GM12878 (cell line): ENCODE data around the gene PHACTR1. TPM values are rescaled to one million over a fixed set of nuclear protein-coding genes. Genes with fewer than 3 reads are reported as not detected.

Source experiments
- ATAC-seq: fragments of 200-7000 bp; cut with Tn5 transposase; 3 replicates; pipeline ENCODE4 v1.9.1; 2020; ENCODE audit warnings: mild to moderate bottlenecking, moderate library complexity
- BruUV-seq: library from RNA; stranded (reverse); fragments of 400-500 nt; replicated peaks from 2 replicates; lab custom pipeline; 2021; lab: Mats Ljungman, UMichigan
- CTCF ChIA-PET: fragments of 300-600 bp; sonication (Branson Sonifier 250); formaldehyde crosslinking; extraction: SDS; loops from one replicate; lab custom pipeline; 2021; ENCODE audit warnings: inconsistent platforms; lab: Yijun Ruan, JAX
- POLR2A ChIA-PET: fragments of 350-600 bp; formaldehyde crosslinking; extraction: SDS; loops from one replicate; lab custom pipeline; 2021; ENCODE audit warnings: inconsistent platforms; lab: Charles Lee
- RAD21 ChIA-PET: fragments of 300-600 bp; sonication (Branson Sonifier 250); formaldehyde crosslinking; loops from one replicate; lab custom pipeline; 2023; ENCODE audit warnings: antibody characterized with exemption; ENCODE audit not compliant: unreplicated experiment; lab: Charles Lee
- SMC1A ChIA-PET: fragments of 300-600 bp; sonication (Branson Sonifier 250); formaldehyde crosslinking; loops from one replicate; lab custom pipeline; 2023; ENCODE audit not compliant: unreplicated experiment, uncharacterized antibody; lab: Charles Lee
- DNase-seq: peaks from one replicate; pipeline ENCODE4 v3.0.0-alpha.2; 2011; ENCODE audit warnings: low read depth, low spot score
- FAIRE-seq: peaks from 3 replicates; lab custom pipeline; 2011; peaks lifted over from hg19 to GRCh38; lab: Jason Lieb, UNC
- H2AFZ ChIP-seq: 2 replicates; pipeline ENCODE4 v1.6.0; 2011; ENCODE audit warnings: low read depth, low read length, control low read depth; ENCODE audit not compliant: control insufficient read depth
- H3K27ac ChIP-seq: 2 replicates; pipeline ENCODE4 v1.5.1; 2011; ENCODE audit warnings: control low read depth; ENCODE audit not compliant: control insufficient read depth, insufficient read depth
- H3K27me3 ChIP-seq, 2 experiments: replicated peaks in 1 of 2; 2 replicates each; pipeline versions ENCODE4 v1.6.0 to v1.6.1; 2011; ENCODE audit warnings: low read length in 1 of 2; ENCODE audit not compliant: control insufficient read depth in 2 of 2, insufficient read depth in 2 of 2
- H3K36me3 ChIP-seq, 2 experiments: 2 replicates each; pipeline ENCODE4 v1.5.1; 2011; ENCODE audit warnings: low read length in 1 of 2; ENCODE audit not compliant: control insufficient read depth in 2 of 2, insufficient read depth in 2 of 2
- H3K4me1 ChIP-seq: 2 replicates; pipeline ENCODE4 v1.6.1; 2011; ENCODE audit warnings: mild to moderate bottlenecking, low read length, moderate library complexity, mixed read lengths; ENCODE audit not compliant: control insufficient read depth, insufficient read depth
- H3K4me2 ChIP-seq: 2 replicates; pipeline ENCODE4 v1.6.0; 2011; ENCODE audit warnings: control low read depth; ENCODE audit not compliant: control insufficient read depth, insufficient read depth
- H3K4me3 ChIP-seq: fragments of 200-600 bp; sonication (generic); 2 replicates; pipeline ENCODE4 v1.5.1; 2016
- H3K79me2 ChIP-seq: 2 replicates; pipeline ENCODE4 v1.6.0; 2011; ENCODE audit warnings: low read length; ENCODE audit not compliant: control insufficient read depth, insufficient read depth
- H3K9ac ChIP-seq: 2 replicates; pipeline ENCODE4 v1.8.0; 2011; ENCODE audit warnings: low read length, control low read depth, mixed read lengths; ENCODE audit not compliant: control insufficient read depth, insufficient read depth
- H3K9me3 ChIP-seq: replicated peaks from 3 replicates; pipeline ENCODE4 v1.5.1; 2011; ENCODE audit warnings: mild to moderate bottlenecking, low read length; ENCODE audit not compliant: control insufficient read depth, insufficient read depth
- H4K20me1 ChIP-seq: 2 replicates; pipeline ENCODE4 v1.6.0; 2011; ENCODE audit not compliant: control insufficient read depth, insufficient read depth
- BCL11A ChIP-seq: IDR thresholded peaks from 2 replicates; pipeline ENCODE4 v1.6.1; 2011; ENCODE audit warnings: low read depth, low read length
- CBFB ChIP-seq: IDR thresholded peaks from 2 replicates; pipeline ENCODE4 v1.6.1; 2016; ENCODE audit warnings: antibody characterized with exemption, low read depth
- CTCF ChIP-seq, 3 experiments: IDR thresholded peaks in 2 of 3; conservative IDR thresholded peaks in 1 of 3; 2 replicates each; pipeline ENCODE4 v1.5.1; 2011; ENCODE audit warnings: low read depth in 3 of 3, low read length in 3 of 3, mild to moderate bottlenecking in 3 of 3, control low read depth in 2 of 3, moderate library complexity in 2 of 3, inconsistent platforms in 1 of 3, mixed read lengths in 1 of 3; ENCODE audit not compliant: control insufficient read depth in 2 of 3, insufficient read depth in 1 of 3; ENCODE audit errors: extremely low read depth in 1 of 3
- EZH2 ChIP-seq: IDR thresholded peaks from 2 replicates; pipeline ENCODE4 v1.6.1; 2012; ENCODE audit warnings: low read depth, mild to moderate bottlenecking, control low read depth, inconsistent platforms, low read length, borderline replicate concordance; ENCODE audit not compliant: control insufficient read depth
- IKZF1 ChIP-seq: fragments of 450-650 bp; conservative IDR thresholded peaks from 2 replicates; pipeline ENCODE4 v1.6.1; 2017; ENCODE audit warnings: antibody characterized with exemption, mild to moderate bottlenecking
- IKZF2 ChIP-seq, 2 experiments: fragments of 450-650 bp; IDR thresholded peaks; 2 replicates each; pipeline ENCODE4 v1.6.1; 2017; ENCODE audit warnings: mild to moderate bottlenecking in 2 of 2, moderate library complexity in 2 of 2
- NR2C1 ChIP-seq: fragments of 450-650 bp; IDR thresholded peaks from 2 replicates; pipeline ENCODE4 v1.6.1; 2017; ENCODE audit warnings: antibody characterized with exemption, mild to moderate bottlenecking, moderate library complexity
- RB1 ChIP-seq: fragments of 450-650 bp; formaldehyde crosslinking; IDR thresholded peaks from 2 replicates; pipeline ENCODE4 v1.6.1; 2017; ENCODE audit warnings: mild to moderate bottlenecking, borderline replicate concordance
- TAF1 ChIP-seq: IDR thresholded peaks from 2 replicates; pipeline ENCODE4 v1.6.1; 2011; ENCODE audit warnings: mild to moderate bottlenecking, low read depth, low read length, borderline replicate concordance
- TCF3 ChIP-seq: IDR thresholded peaks from 2 replicates; pipeline ENCODE4 v1.6.1; 2012; ENCODE audit warnings: low read depth, mild to moderate bottlenecking, low read length, borderline replicate concordance; ENCODE audit not compliant: insufficient read depth
- ZNF384 ChIP-seq: IDR thresholded peaks from 2 replicates; pipeline ENCODE4 v1.6.1; 2012; ENCODE audit warnings: low read depth, mild to moderate bottlenecking, low read length, improper control_type of control experiment, borderline replicate concordance
- WGBS: methylation state at CpG from one replicate; pipeline ENCODE4 v1.1.6; 2016; ENCODE audit warnings: low lambda C conversion rate; ENCODE audit not compliant: insufficient replicate concordance, insufficient coverage; ENCODE audit errors: missing lambda C conversion rate; 5-methylcytosine and 5-hydroxymethylcytosine counted together
- in situ Hi-C: fragments of 300-500 bp; cut with MboI; formaldehyde crosslinking; loops from 9 replicates; pipeline ENCODE4 v1.14.3; 2018; ENCODE audit warnings: mixed read lengths
- intact Hi-C: fragments of 100-400 bp; cut with micrococcal nuclease; formaldehyde crosslinking; loops from one replicate; pipeline ENCODE4 v1.14.2; 2022; ENCODE audit not compliant: unreplicated experiment
- polyA plus RNA-seq, 11 experiments: library from polyadenylated mRNA; depleted of rRNA in 4 of 11; unstranded in 6 of 11; stranded (reverse) in 5 of 11; fragments of >200 nt; fragmentation: Nextera tagmentation in 4 of 11; fragmentation: Illumina TruSeq in 1 of 11; extraction: Ambion mirVana in 4 of 11; extraction: Trizol in 1 of 11; gene quantifications; 1 replicate in 1 of 11; 2 replicates in 10 of 11; pipeline versions ENCODE4 v1.2.1 to v1.2.3, GENCODE V29; 2011 to 2016; ENCODE audit warnings: inconsistent platforms in 2 of 11, missing spikeins in 2 of 11, low read depth in 1 of 11
- total RNA-seq, 4 experiments: library from RNA; depleted of rRNA in 3 of 4; stranded (reverse); fragments of >200 nt in 3 of 4; fragmentation: Illumina TruSeq in 1 of 4; extraction: Trizol in 1 of 4; gene quantifications; 2 replicates each; pipeline versions ENCODE4 v1.2.1 to v1.2.3, GENCODE V29; 2013 to 2021
- TF ChIP-seq, protein P1 (sequence below): IDR thresholded peaks from 2 replicates; pipeline ENCODE4 v1.6.1; 2011; ENCODE audit warnings: low read depth, low read length, improper control_type of control experiment, borderline replicate concordance

The PHACTR1 gene
- total and polyA plus RNA-seq, 10 of the 15 experiments (the other 5 are each of a cell fraction or from before 2014, with no cell fraction given) = 34.2 to 94.6 (median 62.3) TPM

DNA sequence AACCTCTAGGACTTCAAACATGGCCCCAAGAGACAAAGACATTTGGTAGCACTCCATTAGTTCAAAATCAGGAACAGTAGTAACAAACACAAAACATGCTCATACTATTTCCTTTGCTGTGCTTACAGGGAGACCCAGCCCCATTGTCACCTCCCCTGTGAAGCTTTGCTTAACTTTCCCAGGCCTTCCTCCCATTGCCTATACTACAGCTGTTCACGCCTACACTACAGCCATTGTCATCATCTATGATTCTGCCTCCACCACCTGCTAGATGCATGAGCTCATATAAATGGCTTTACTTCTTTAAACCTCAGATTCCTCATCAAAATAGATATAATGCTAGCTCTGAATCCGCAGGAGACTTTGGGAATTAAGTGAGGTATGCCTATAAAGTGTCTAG lies 8.7 kb downstream of the PHACTR1 start:
- 21% methylated on average over 2 of the region's 2 CpGs for WGBS
- DNase-seq = no peak
- no peak for FAIRE-seq
- Histone ChIP-seq H3K4me3 (no peak overlapping the region), H3K36me3 (no peaks in the 10 kb centered on the region), H3K4me2 (no peak overlapping the region), H4K20me1 (no peaks in the 10 kb centered on the region), H3K4me1 (no peaks in the 10 kb centered on the region), H3K27me3 (peaks cover 0 to 2% of the 10 kb centered on the region in 2 experiments; a peak in 2 of 4 replicates), H3K9me3 (no peaks in the 10 kb centered on the region), H3K9ac (no peak overlapping the region), H2AFZ (no peak overlapping the region), H3K27ac (no peak overlapping the region), H3K79me2 (no peaks in the 10 kb centered on the region)
- TF ChIP-seq RB1 (no peak), CTCF (IDR thresholded peaks at IDR 0.05 in 2 of 3, conservative IDR thresholded peaks at IDR 0.05 in 1 of 3; ENCODE audit: control insufficient read depth in 2 of 3, extremely low read depth in 1 of 3, insufficient read depth in 1 of 3, low read depth in 3 of 3, low read length in 3 of 3) (no peak), BCL11A (no peak), EZH2 (no peak)
- ChIA-PET RAD21 (no interaction called here), SMC1A (interaction anchor here (1.0 kb wide), 1 partner anchor 117 kb away, joined by 3 read pairs; no protein-coding TSS in a partner anchor), POLR2A (no interaction called here), CTCF (interaction anchor here (0.6 kb wide), 1 partner anchor 164 kb away, joined by 3 read pairs; no protein-coding TSS in a partner anchor)
- no TSS peak for BruUV-seq
- ATAC-seq = no peak
- in situ Hi-C loops (no loop called here), intact Hi-C loops (no loop called here)

DNA sequence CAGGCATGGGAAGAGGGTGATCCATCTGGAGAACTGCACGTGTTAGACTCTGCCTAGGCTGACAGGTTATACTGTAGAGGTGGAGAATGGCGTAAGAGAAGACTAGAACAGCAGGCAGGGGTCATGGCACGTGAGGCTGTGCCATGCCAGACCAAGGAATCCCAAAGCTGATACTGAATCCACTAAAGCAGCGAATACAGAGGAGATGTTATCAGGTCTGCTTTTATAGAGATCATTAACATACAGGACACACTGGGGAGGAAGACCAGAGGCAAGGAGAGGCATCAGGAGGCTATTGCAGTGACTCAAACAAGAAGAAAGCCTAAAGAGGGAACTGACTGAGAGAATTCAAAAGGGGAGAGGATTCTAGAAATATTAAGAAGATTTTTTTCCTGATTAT lies 12.9 kb downstream of the PHACTR1 start:
- no peak overlapping the region for H3K9ac ChIP-seq
- WGBS = 2% methylated on average over 4 of the region's 4 CpGs
- FAIRE-seq (no peak), DNase-seq (no peak), ATAC-seq (no peak)
- intact Hi-C loops = no loop called here
- ChIA-PET SMC1A (interaction anchor here (0.7 kb wide), 1 partner anchor 13 kb away, joined by 3 read pairs; the partner anchor contains the start of gene PHACTR1), POLR2A (no interaction called here), CTCF (no interaction called here), RAD21 (no interaction called here)
- no peak overlapping the region for H3K4me3 ChIP-seq
- H3K36me3 ChIP-seq = no peaks in the 10 kb centered on the region
- BruUV-seq = no TSS peak
- H2AFZ ChIP-seq = no peak overlapping the region
- H3K27me3 ChIP-seq = peaks cover 0 to 2% of the 10 kb centered on the region in 2 experiments; a peak in 2 of 4 replicates
- no peak overlapping the region for H3K4me2 ChIP-seq
- no peaks in the 10 kb centered on the region for H4K20me1 ChIP-seq
- in situ Hi-C loops = no loop called here
- no peaks in the 10 kb centered on the region for H3K9me3 ChIP-seq
- H3K79me2 ChIP-seq = no peaks in the 10 kb centered on the region
- no peak overlapping the region for H3K27ac ChIP-seq
- no peaks in the 10 kb centered on the region for H3K4me1 ChIP-seq
- no peak for TF ChIP-seq ZNF384
- no peak for TF ChIP-seq TAF1
- TF ChIP-seq TCF3 = no peak
- no peak for TF ChIP-seq NR2C1
- TF ChIP-seq IKZF2 (IDR thresholded peaks at IDR 0.05) = no peak
- TF ChIP-seq IKZF1 = no peak
- TF ChIP-seq, protein P1, sequence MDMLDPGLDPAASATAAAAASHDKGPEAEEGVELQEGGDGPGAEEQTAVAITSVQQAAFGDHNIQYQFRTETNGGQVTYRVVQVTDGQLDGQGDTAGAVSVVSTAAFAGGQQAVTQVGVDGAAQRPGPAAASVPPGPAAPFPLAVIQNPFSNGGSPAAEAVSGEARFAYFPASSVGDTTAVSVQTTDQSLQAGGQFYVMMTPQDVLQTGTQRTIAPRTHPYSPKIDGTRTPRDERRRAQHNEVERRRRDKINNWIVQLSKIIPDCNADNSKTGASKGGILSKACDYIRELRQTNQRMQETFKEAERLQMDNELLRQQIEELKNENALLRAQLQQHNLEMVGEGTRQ = no peak
- no peak for TF ChIP-seq CBFB
